Body of pancreas (tissue), 4 donors: ENCODE measurements around the gene PDCD2L.

Source experiments
- CTCF ChIP-seq, 7 experiments: fragments of 450-650 bp in 4 of 7; fragments of 200-600 bp in 3 of 7; sonication (generic) in 3 of 7; IDR thresholded peaks; one replicate each; pipeline ENCODE4 v1.5.1; 2016 to 2019; ENCODE audit warnings: antibody characterized with exemption in 7 of 7
- POLR2A ChIP-seq, 3 donors: fragments of 450-650 bp; IDR thresholded peaks; one replicate each; pipeline ENCODE4 v1.6.1; 2016; ENCODE audit warnings: antibody characterized with exemption in 3 of 3, mild to moderate bottlenecking in 2 of 3

DNA sequence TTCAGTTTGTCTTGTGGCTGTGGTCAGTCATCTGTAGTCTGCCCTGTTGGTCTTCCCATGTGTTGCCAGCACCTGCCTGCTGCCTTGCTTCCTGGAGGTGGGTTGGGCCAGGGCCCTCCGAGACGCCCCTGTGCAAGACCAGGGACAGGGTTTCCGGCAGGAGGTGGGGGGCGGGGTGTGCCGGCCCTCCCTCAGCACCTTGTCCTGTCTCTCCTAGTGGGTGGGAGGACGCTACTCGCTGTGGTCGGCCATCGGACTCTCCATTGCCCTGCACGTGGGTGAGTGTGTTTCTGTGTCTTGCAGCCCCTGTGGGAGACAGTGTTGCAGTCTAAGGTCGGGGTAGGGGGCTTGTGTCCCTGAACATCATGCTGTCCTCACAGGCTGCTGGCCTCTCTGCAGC lies 11.2 kb upstream of the PDCD2L start:
- no peak for TF ChIP-seq CTCF (IDR thresholded peaks at IDR 0.05)
- TF ChIP-seq POLR2A (IDR thresholded peaks at IDR 0.05) = no peak
